HG03354 (cell line): ENCODE results near the gene AFDN.

ENCODE experiments used
- ATAC-seq: cut with Tn5 transposase; IDR thresholded peaks from one replicate; pipeline ENCODE4 v1.9.1; 2021; ENCODE audit warnings: mild to moderate bottlenecking; ENCODE audit not compliant: unreplicated experiment, poor library complexity, severe bottlenecking

The AFDN gene

DNA sequence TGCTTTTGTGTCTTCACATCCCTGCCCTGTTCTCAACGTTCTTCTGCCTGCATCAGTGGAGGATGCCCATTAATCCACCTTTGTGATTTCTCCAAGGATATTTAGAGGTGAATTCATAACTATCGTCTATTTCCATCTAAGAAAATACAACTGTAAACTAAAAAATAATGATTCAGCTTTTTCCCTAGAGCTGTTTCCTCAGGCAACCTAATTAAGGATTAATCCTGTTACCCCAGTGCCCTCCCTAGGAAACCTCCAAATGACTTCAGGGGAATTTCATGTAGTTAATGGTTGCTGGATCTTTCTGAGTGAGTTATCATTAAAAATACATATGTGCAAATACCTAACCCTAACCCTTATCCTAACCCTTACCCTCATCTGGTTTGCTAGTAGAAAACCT lies 14.6 kb upstream of the AFDN start:
- no peak for ATAC-seq

DNA sequence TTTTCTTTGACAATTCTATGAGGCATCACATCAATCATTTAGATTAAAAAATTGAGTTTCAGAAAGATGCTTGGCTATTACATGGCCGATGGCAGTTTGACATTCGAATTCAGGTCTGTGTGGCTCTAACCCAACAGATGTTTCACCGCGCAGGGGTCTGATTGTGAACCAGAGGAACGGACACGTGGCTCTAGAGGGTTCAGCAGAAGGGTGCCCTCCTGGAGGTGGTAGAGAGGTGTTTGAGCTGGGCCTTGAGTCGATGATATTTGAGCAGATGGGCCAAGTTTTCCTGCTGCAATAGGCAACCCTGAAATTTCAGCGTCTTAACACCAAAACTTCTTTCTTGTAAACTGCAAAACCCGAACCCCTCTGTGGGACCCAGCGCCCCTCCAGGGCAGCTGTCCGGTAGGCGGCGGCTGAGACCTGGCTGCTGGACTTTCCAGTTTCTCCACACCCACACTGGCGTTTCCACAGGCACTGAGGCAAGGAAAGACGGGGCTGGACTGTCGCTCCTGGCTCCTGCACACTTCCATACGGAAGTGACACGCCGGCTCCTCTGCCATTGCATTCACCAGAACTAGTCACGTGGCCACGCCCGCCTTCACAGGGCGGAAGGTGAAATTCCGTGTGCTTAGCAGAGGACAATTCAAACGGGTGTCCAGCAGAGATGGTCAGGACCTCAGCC lies 11.3 kb upstream of the AFDN start:
- ATAC-seq: peak; percentile 81

DNA sequence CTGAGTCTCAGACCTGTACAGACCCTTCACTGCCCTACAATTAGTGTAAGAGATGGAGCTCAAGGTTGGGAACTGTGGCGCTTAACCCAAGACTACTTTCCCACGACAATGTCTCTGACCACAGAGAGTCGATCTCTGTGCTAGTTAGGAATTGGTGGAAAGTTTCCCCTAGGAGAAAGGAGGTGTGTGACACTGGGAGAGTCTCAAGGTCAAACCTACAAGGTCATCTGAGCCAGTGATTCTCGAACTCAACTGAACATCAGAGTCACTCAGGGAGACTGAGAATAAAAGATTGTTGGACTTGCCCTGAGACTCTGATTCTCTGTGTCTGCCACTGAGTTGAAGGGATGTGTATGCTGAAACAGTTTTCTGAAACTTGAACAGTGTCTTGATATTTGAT lies 9.7 kb upstream of the AFDN start:
- ATAC-seq: no peak

DNA sequence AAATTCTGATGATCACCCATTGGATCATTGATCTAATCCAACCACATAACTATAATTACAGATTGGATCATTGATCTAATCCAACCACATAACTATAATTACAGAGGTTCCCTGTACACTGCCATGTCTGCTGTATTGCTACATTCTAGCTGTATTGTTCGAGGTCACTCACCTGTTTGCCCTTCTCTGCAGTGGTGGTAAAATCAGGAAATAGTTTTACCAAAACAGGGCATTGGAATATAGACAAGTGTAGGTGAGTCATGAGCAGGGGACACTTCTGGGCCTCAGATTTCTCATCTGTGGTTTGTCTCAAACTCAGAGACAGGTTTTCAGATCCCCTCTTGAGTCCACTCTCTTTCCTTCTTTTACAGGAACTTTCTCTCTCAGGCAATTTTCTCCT lies 9.0 kb upstream of the AFDN start:
- no peak for ATAC-seq

DNA sequence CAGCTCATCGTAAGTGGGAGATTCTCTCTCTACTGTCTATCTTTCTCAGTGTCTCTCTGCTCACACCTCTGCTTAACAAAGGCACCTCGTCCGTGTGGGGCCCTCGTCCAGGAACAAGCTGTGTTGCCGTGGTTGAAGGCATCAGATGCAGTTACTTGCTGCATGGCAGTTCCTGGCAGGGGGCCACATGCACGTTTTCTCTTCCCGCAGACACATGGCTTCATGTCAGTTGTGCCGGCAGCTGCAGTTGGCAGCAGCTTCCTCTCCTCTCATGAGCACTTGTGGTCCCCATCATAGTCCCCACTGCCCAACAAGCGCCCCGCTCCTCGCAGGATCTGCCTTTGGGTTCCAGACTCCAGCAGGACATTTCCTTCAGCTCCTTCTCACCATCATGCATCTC lies 7.1 kb upstream of the AFDN start:
- ATAC-seq: no peak

DNA sequence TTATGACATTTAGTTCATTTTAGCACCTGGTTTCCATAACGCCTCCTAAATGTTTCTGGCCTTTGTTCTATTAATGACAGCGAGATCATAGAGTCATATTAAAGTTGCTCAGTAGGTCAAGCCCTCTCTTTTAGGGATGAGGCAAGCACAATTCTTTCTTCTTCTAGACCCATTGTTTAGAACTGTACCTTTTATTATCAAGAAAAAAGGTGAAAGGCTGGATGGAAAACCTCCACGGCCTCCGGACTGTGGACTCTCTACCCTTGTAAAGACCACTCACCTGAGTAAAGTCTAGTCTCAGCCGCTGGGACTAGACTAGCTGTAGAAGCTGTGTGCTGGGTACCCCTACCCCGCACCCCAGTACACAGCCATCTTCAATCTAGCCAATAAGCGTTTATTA lies 6.0 kb upstream of the AFDN start:
- ATAC-seq: no peak

DNA sequence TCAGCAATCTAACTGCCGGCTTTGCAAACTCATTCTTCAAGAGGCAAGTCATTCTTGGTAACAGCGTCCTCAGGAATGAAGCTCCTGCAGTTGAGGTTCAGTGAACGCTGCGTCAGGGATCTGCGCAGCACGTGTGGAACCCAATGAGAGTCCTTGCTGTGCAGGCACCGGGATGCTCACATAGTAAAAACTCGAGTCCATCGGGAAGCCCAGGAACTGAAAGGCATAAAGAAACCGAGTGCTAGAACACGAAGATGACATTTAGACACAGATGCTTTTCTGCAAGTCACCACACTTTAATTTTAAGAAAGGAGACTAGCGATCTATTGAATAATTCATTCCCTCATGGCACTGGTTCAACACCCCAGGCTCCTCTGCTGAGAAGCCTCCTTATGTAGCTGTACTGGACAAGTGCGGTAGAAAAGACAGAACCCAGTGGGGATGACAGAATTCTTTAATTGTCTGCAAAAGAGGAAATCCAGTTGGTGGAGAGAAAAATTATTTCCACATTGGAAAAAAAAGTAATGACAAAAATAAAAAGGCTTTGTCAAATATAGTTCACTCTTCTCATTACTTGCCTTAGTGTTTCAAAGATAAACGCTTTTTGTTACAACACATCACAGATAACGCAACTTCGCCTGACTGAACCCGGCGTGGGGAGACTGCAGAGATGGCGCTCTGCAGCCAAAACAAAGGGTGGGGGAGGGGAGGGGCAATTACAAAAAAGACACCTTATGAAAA lies 1.9 kb upstream of the AFDN start:
- no peak for ATAC-seq

DNA sequence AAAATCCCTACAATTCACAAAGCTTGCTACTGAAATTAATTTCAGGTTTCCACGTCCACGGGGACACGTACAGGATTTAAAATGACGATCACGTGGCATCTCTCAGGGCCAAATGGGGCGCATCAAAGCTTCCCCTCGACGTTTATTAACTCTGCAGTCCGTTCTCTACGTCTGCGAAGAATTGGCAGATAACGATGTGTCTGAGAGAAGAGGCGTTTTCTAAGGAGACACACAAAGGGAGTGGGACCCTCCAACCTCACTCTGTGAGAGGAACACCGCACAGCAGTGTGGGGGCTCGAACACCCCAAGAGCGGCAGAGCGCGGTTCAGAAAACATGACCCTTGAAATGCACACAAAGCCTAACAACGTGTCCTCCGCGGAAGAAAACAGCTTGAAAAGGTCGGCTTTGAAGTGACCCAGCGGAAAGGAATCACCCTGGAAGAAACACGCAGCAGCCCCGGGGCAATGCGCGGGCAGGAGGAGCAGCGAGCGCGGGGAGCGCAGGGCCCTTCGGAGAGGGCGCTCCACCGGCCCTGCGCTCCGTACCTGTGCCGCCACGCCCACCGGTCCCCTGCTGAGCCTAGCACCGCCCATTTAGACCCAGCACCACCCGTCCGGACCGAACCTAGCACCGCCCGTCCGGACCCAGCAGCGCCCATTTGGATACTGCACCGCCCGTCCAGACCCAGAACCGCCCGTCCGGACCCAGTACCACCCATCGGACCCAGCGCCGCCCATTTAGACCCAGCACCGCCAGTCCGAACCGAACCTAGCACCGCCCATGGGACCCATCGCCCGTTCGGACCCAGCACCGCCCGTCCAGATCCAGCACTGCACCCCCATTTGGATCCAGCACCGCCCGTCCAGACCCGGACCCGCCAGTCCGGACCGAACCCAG lies 1.1 kb upstream of the AFDN start:
- peak; percentile 26 for ATAC-seq

DNA sequence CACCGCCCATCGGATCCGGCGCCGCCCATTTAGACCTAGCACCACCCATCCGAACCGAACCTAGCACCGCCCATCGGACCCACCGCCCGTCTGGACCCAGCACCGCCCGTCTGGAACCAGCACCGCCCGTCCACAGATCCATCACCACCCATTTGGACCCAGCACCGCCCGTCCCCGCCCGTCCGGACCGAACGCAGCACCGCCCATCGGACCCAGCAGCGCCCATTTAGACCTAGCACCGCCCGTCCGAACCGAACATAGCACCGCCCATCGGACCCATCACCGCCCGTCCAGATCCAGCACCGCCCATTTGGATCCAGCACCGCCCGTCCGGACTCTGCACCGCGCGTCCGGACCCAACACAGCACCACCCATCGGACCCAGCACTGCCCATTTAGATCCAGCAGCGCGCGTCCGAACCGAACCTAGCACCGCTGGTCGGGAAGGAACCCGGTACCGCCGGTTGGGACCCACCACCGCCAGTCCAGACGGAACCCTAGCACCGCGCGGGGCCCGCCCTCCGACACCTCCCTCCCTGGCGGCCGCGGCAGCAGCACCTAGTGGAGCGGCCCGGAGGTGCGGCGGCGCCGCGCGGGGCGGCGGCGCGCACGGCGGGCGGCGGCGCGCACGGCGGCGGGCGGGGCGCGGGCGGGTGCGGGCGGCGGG lies 348 bp upstream of the AFDN start:
- peak; percentile 86 for ATAC-seq

DNA sequence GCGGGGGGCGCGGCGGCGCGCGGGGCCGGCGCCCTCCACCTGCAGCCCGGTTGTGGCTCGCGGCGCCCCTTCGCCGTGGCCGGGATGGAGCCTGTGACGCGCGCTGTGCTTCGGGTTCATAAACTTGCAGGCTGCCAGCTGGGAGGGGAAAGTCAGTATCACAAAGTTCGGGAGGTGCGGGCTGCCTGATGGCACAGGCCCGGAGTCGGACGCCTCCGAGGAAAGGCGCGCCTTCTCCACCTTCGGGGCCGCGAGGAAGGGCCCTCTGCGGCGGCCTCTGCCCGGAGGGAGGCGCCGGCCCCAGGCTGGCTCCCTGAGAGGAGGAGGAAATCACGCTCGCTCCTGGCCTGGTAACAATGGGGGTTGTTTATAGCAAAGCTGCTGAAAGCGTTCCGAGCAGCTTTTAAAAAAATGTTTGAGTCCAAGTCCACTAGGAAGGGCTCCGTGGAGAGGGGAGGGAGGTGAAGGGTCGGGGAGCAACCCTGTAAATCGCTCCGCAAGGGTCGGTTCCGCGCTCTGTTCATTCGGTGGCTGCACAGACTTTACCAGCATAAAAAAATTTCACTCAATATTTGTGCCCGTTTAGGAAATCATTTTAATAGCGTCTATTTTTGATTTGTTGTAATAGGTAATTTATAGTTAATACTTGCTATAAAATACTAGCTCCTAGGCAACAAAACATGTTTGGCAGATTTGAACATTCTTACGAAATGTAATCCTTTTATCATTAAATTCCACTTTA lies 1.0 kb downstream of the AFDN start:
- peak; percentile 41 for ATAC-seq

DNA sequence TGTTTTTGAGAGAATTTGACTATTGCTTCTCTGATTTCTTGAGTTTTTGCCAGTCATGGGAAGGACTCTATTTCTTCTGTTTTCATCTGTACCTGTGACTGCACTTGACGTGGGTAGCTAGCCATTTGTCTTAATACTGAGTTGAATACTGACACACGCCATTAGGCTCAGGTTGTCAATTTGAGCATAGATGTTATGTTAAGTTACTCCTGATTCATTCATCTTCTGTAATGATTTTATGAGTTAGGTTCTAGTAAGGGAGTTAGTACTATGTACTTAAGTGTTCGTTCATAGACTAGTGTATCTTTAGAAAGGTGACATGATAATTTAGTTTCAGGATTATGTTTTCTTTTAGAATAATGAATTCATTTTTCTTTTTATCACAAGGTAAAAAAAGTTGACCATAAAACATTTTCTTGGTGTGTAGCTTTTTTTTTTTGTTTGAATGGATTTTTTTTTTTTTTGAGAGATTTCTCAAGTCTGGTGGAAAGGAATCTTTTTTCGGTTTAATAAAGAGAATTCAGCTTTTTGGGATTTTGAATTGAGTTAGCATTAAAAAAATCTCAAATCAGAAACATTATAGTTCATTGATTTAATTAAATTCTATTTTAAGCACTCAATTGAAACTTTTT lies 1.7 kb downstream of the AFDN start:
- ATAC-seq: no peak

DNA sequence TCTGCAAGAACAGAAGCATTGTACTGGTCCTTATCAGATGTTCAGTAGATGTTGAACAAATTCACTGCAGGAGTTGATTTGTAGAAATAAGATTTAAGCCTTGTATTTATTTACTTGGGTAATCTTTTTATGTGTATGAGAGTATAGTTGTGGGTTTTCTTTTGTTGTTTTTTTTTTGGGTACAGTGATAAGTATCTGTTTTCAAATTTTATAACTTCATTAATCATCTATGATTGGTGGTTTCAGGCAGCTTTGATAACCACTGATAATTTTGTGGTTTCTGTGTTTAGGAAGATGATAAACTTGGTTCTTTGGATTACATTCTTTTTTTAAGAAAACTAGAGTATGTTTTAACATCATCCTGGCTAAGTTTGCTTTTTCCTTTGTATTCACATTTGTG lies 2.8 kb downstream of the AFDN start:
- ATAC-seq: no peak

DNA sequence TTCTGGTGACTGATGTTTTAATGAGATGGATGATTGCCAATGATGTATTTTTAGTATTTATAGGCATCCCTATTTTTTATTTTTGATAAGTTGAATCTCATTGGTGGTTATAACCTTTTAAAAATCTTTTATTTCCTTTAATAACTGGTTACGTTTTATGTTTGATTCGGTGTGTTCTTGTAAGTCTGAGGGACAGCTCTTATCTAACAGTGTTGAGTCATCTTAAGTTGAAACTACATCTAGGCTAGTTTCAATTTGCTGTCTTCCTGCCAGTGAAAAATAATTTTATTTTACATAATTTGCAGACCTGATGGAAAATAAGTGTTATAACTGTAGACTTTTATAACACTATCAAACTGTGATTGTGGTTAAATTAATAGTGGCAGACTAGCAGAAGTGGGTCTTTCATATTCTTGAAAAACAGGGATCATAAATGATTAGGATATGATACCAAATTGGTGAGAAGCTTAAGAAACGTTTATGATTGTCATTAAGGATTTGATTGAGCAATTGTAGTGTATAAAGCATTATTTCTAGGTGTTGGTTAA lies 4.6 kb downstream of the AFDN start:
- ATAC-seq: no peak

DNA sequence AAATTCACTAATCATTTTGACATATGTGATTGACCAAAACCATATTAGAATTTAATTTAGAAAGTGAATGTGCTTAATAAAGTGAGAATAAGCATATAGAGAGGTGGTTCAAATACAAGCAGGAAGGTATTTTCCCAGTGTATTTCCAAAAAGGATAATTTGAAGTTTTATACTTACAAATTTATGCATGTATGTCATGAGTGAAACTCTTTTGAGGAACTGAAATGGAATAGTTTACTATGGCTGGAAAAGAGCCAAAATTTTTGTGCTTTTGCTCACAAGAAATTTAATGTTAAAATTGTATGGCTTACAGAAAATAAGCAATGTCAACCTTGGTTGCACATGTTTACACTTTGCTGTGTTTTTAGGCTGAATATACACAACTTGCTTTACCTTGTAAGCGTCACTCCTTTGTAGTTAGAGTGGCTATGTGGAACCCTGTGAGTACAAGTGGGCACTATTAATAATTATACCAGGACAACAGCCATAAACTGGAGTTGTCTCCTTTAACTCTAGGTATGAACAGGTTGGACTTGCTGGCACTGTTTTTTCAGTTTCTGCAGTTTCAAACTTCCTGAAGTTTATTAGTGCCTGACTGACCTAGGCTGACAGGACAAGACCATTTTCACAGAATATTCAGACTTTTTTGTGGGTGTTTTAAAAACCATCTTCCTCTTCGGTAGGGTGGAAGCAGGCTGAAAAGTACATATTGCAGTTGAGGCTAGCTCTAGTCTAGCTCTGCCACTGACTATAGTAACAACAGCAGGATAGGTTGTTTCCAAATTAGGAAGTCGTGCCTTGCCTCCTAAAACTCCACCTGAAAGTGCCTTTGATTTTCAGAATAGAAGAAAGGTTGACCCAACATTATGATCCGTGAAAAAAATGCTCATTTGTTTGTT lies 6.0 kb downstream of the AFDN start:
- peak; percentile 64 for ATAC-seq

DNA sequence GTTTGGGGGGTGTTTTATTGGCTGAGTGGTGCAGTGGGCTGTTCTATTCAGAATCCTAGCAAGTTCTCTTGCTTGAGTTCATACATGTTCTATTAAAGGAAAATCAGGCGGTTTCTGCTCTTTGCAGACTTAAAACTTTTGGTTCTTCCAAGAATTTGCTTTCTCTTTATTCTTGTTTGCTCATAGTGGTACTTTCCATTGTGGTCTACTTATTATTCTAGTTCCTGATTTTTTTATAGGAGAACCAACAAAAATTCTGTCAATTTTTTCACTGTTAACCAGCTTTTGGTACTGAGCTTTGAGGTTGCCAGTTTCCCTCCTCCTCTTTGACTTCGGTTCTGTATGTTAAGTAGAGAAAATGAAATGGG lies 6.7 kb downstream of the AFDN start:
- peak; percentile 16 for ATAC-seq

DNA sequence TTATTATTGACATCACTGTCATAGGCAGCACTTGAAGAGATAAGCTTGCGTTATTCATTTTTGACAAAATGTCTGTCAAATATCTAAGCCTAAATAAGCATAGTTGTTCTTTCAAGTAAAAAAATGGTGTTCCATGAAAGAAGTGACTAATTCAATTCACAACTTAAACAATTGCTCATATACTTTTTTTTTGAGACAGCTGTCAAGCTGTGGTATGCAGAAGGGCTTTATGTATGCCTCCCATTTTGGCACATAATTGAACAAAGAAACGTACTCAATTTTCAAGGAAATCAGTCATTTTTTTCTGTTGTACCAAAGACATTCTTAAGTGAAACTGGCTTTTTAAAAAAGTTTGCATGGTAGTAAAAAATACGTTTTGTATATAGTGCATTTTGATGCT lies 8.5 kb downstream of the AFDN start:
- no peak for ATAC-seq

DNA sequence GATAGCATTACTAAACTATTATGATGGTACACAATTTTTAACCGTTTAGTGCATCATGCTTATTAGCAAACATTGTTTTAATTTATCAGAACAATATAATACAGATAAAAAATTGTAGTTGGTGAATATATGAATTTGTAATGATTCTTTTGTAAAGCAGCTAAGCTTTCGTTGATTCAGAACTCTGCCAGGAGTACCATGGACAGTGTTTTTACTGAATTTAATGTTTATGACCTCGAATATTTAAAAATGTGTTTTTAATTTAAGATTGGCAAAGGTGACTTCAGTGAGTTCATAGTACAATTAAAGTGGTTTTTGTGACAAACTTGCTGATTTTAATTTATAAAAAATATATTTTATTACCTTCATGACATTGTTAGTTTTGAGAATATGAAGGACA lies 10.0 kb downstream of the AFDN start:
- ATAC-seq: no peak

DNA sequence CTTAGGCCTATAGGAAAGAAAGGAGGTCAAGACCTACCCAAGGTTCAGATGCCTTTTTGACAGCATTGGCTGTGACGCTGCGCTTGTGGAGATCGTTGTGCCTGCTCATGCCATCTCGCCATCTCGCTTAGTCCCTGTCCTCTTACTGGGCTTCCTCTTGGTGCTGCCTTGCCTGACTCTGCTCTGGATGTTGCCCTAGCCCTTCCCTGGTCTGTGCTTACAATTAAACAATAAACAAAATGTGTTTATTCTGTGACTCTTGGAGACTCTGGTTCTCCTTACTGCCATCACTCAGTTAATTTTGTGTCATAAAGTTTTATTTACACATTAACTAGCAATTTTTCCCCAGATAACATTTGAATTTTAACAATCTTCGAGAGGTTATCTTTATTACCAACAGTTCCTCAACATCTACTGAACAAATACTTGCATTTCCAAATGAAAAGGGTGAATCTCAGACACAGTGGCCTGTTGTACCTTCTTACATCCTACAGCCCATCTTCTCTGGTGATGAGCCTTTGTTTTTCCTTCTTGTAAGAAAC lies 11.6 kb downstream of the AFDN start:
- ATAC-seq: no peak
